ENCODE measurements around the gene KCNAB1.

KCNAB1 gene

GRCh38 chr3:156332304-156332703 lies 211.9 kb downstream of the KCNAB1 start:
- DNase-seq = no peak

DNA sequence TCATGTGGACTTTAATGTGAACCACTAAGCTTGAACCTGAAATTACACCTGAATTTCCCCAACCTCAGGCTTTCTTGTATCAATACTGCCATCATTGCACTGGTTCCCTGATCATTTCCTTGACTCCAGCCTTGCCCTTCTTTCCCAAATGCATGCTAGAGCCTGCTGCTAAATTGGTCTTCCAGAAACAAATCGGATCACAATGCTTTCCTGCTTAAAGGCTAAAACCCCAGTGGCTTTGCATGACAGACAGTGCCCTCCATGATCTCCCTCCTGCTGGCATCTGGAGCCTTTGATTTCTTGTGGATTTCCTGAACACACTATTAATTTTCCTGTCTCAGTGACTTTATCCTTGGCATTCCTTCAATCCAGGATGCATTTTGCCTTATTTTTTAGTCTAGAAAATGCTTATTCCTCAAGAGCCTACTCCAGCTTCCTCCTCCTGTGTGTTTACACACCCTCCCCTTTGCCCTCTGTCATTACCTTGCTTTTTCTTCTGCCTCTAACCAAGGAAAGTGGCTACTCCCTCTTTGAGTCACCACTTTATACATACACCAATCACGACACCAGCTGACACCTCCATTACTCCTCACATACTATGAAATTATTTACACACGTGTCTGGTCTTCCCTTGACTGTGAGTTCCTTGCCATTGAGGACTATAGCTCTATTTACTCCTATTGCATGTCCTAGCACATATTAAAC lies 214.6 kb downstream of the KCNAB1 start:
- no peak for DNase-seq

- no peak for DNase-seq
These were observed 219.1 kb downstream of the KCNAB1 start for GRCh38 chr3:156339491-156339890.

DNA sequence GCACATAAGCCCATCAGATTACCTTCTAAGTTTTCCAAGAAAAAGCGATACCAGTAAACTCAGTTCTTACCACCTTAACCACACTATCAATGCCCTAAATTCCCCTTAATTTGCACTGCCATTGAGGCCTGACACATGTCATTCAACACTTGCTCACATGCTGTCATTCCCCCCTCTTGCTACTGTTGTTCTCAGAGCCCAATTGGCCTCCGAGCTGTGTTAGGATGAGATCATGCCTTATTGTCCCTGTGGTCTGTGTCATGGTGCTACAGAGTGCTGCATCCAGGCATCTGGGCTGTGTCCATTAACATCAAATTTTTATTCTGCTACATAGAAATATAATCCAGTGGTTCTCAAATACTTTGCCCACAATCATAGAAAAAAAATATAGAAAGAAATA lies 221.0 kb downstream of the KCNAB1 start:
- no peak for DNase-seq

GRCh38 chr3:156341831-156342416 lies 221.5 kb downstream of the KCNAB1 start:
- no peak for DNase-seq

DNA sequence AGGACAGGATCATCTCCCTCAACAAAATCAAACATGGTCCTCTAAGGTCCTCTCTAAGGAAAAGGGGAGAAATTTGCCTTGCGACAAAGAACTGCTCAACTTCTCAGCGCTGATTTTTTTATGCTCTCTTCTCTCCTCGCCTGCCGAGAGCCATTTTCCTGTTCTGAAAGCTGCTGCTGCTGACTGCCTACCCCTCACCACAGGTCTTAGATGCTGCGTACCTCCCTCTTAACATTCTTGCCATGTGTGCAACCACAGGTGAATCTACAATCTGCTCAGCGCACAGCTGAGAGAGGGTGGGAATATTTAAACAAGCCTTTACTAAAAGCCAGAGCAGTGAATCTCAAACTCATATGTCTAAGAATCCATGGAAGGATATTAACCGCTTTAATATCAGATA lies 223.8 kb downstream of the KCNAB1 start:
- DNase-seq = no peak

- no peak for DNase-seq
These were observed 228.7 kb downstream of the KCNAB1 start for GRCh38 chr3:156349111-156349510.

GRCh38 chr3:156349978-156350377 lies 229.6 kb downstream of the KCNAB1 start:
- no peak for DNase-seq

DNA sequence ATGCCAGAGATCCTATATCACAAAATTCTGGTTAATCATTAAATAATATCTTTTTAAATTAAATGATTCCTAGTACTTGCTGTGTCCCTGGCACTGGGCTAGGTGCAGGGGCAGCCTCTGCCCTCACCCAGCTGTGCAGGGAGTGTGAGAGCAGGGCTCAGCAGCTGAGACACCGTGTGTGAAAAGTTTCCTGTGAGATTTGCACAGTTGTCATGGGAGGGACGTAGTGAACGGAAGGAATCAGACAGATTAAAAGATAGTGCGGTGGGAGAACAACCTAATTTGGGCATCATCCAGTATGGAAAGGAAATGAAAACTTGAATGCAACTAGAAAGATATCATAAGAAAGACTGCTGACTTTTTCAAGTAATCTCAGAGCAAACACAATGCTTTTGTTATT lies 230.4 kb downstream of the KCNAB1 start:
- no peak for DNase-seq

DNA sequence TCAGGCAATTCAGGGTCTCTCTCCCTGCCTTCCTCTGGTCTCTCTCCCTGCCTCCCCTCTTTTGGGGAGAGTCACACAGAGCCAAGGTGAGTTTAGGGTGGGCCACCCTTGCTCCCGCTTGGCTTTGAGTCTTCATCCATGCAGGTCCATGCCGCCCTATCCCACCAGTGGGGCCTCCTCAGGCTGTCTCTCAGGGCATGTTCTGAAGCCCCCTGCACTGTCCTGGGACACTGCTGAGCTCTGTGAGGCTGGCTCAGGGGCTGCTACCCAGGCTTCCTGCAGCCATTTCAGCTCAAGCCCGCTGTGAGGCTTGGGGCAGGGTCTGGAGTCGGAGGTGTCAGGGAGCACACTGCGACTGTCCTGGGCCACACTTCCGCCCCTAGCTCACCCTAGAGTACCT lies 231.4 kb downstream of the KCNAB1 start:
- no peak for DNase-seq

GRCh38 chr3:156352728-156353127 lies 232.3 kb downstream of the KCNAB1 start:
- no peak for DNase-seq

- no peak for DNase-seq
These were observed 233.2 kb downstream of the KCNAB1 start for GRCh38 chr3:156353563-156353962.

- DNase-seq = no peak
These were observed 236.4 kb downstream of the KCNAB1 start for GRCh38 chr3:156356537-156357363.

- no peak for DNase-seq
These were observed 237.9 kb downstream of the KCNAB1 start for GRCh38 chr3:156358232-156358631.

GRCh38 chr3:156359368-156359767 lies 239.0 kb downstream of the KCNAB1 start:
- DNase-seq = no peak

- DNase-seq = no peak
These were observed 239.7 kb downstream of the KCNAB1 start for GRCh38 chr3:156360083-156360482.

DNA sequence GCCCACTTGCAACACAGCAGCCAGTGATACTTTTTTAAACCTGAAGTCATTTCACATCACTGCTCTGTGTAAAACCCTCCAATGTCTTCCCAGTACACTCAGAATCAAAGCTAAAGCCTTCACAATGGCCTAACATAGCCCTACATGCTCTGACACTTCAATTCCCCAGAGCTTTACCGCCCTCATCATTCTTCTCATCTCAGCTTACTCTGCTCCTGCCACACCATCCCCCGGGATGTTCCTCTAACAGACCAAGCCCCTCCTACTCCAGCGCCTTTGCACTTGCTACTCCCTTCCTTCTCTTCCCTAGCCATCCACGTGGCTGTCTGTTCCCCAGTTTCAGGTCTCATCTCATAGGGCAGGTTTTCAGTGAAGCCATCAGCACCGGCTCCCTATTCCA lies 240.6 kb downstream of the KCNAB1 start:
- no peak for DNase-seq

GRCh38 chr3:156366559-156366958 lies 246.2 kb downstream of the KCNAB1 start:
- no peak for DNase-seq

DNA sequence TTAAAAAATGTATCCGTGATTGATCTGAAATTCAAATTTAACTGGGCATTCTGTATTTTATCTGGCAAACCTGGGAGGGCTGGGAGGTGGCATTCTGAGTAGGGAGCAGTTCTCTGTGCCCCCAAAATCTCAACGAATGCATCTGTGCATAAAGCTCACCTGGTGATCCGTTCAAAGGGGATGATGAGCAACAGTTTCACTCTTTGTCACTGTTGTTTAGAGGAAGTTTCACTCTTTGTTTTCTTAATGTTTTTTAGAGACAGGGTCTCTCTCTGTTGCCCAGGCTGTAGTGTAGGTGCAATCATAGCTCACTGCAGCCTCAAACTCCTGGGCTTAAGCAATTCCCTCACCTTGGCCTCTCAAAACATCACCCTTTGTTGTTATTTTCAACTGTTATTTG lies 247.8 kb downstream of the KCNAB1 start:
- DNase-seq = no peak

- no peak for DNase-seq
These were observed 251.3 kb downstream of the KCNAB1 start for GRCh38 chr3:156371701-156372100.

GRCh38 chr3:156373095-156373494 lies 252.7 kb downstream of the KCNAB1 start:
- no peak for DNase-seq

- DNase-seq = no peak
These were observed 253.3 kb downstream of the KCNAB1 start for GRCh38 chr3:156373654-156374053.

- DNase-seq = no peak
These were observed 255.8 kb downstream of the KCNAB1 start for GRCh38 chr3:156376199-156376598.

GRCh38 chr3:156377266-156377665 lies 256.9 kb downstream of the KCNAB1 start:
- DNase-seq = no peak
